ENCODE data around the gene FBXL12.

The FBXL12 gene

GRCh38 chr19:9796113-9796773 is 22.6 kb downstream of the FBXL12 start:
- Histone ChIP-seq H2BK5ac (ENCODE audit: low read depth, low read length, poor library complexity, severe bottlenecking) (no peak overlapping the region), H3K27ac (ENCODE audit: low read length, poor library complexity, severe bottlenecking) (no peak overlapping the region), H2BK15ac (ENCODE audit: low read depth, poor library complexity, severe bottlenecking) (no peak overlapping the region), H2BK12ac (ENCODE audit: low read length in 2 of 2) (no peak overlapping the region), H2AFZ (ENCODE audit: low read depth, low read length) (no peak overlapping the region), H3K23ac (ENCODE audit: low read length in 2 of 2) (no peak overlapping the region), H3K4ac (ENCODE audit: low read depth in 1 of 2, low read length in 2 of 2) (no peak overlapping the region), H2BK120ac (ENCODE audit: low read depth, low read length) (no peak overlapping the region), H3K27me3 (ENCODE audit: control insufficient read depth in 1 of 2, insufficient read depth in 1 of 2, low read length in 2 of 2) (no peaks in the 10 kb centered on the region), H4K8ac (ENCODE audit: low read length) (no peak overlapping the region), H3K9ac (ENCODE audit: low read length) (peak overlapping the region; percentile 77), H4K91ac (ENCODE audit: low read length) (no peak overlapping the region), H3K4me2 (ENCODE audit: low read length, poor library complexity, severe bottlenecking) (no peak overlapping the region), H2AK5ac (ENCODE audit: low read length, severe bottlenecking) (no peak overlapping the region), H3K18ac (ENCODE audit: low read depth in 1 of 2, low read length in 2 of 2) (no peak overlapping the region), H3K4me3 (ENCODE audit: insufficient read depth in 1 of 2, low read depth in 1 of 2, low read length in 2 of 2) (no peak overlapping the region), H3K4me1 (ENCODE audit: control insufficient read depth, insufficient read depth, low read depth, low read length) (peaks cover 1% of the 10 kb centered on the region), H3K79me1 (replicated peaks; ENCODE audit: low read length, poor library complexity, severe bottlenecking) (peaks cover 2% of the 10 kb centered on the region), H3K36me3 (ENCODE audit: control insufficient read depth in 1 of 2, insufficient read depth in 2 of 2, low read depth in 1 of 2, low read length in 2 of 2) (no peaks in the 10 kb centered on the region), H3K9me3 (ENCODE audit: control insufficient read depth, low read length) (no peaks in the 10 kb centered on the region), H3K14ac (ENCODE audit: low read length in 2 of 2) (no peak overlapping the region)
- peak; percentile 92 for DNase-seq
- 58% methylated on average over 5 of the region's 6 CpGs for WGBS

GRCh38 chr19:9793071-9793591 is 25.7 kb downstream of the FBXL12 start:
- Histone ChIP-seq H4K91ac (ENCODE audit: low read length) (peak overlapping the region; percentile 91), H2BK5ac (ENCODE audit: low read depth, low read length, poor library complexity, severe bottlenecking) (no peak overlapping the region), H3K9ac (ENCODE audit: low read length) (peak overlapping the region; percentile 93), H4K8ac (ENCODE audit: low read length) (peak overlapping the region; percentile 87), H3K4me3 (ENCODE audit: insufficient read depth in 1 of 2, low read depth in 1 of 2, low read length in 2 of 2) (peak overlapping the region; percentile 64 to 89), H2BK120ac (ENCODE audit: low read depth, low read length) (peak overlapping the region; percentile 87), H3K79me1 (replicated peaks; ENCODE audit: low read length, poor library complexity, severe bottlenecking) (peaks cover 2% of the 10 kb centered on the region), H2AK5ac (ENCODE audit: low read length, severe bottlenecking) (no peak overlapping the region), H3K9me3 (ENCODE audit: control insufficient read depth, low read length) (no peaks in the 10 kb centered on the region), H3K18ac (ENCODE audit: low read depth in 1 of 2, low read length in 2 of 2) (peak overlapping the region; percentile 41 to 82), H2AFZ (ENCODE audit: low read depth, low read length) (peak overlapping the region; percentile 93), H2BK12ac (ENCODE audit: low read length in 2 of 2) (peak overlapping the region; percentile 7 to 45), H2BK15ac (ENCODE audit: low read depth, poor library complexity, severe bottlenecking) (peak overlapping the region; percentile 65), H3K23ac (ENCODE audit: low read length in 2 of 2) (peak overlapping the region in 1 of 2 experiments; percentile 71), H3K27ac (ENCODE audit: low read length, poor library complexity, severe bottlenecking) (peak overlapping the region; percentile 46), H3K4ac (ENCODE audit: low read depth in 1 of 2, low read length in 2 of 2) (peak overlapping the region in 1 of 2 experiments; percentile 64), H3K36me3 (ENCODE audit: control insufficient read depth in 1 of 2, insufficient read depth in 2 of 2, low read depth in 1 of 2, low read length in 2 of 2) (no peaks in the 10 kb centered on the region), H3K27me3 (ENCODE audit: control insufficient read depth in 1 of 2, insufficient read depth in 1 of 2, low read length in 2 of 2) (no peaks in the 10 kb centered on the region), H3K4me1 (ENCODE audit: control insufficient read depth, insufficient read depth, low read depth, low read length) (peaks cover 3% of the 10 kb centered on the region), H3K14ac (ENCODE audit: low read length in 2 of 2) (peak overlapping the region in 1 of 2 experiments; percentile 0), H3K4me2 (ENCODE audit: low read length, poor library complexity, severe bottlenecking) (peak overlapping the region; percentile 88)
- DNase-seq = peak; percentile 72
- WGBS = 25% methylated on average over 31 of the region's 36 CpGs

- Histone ChIP-seq H4K91ac (ENCODE audit: low read length) (peak overlapping the region; percentile 91), H3K27me3 (ENCODE audit: control insufficient read depth in 1 of 2, insufficient read depth in 1 of 2, low read length in 2 of 2) (no peaks in the 10 kb centered on the region), H3K27ac (ENCODE audit: low read length, poor library complexity, severe bottlenecking) (peak overlapping the region; percentile 93), H3K14ac (ENCODE audit: low read length in 2 of 2) (peak overlapping the region in 1 of 2 experiments; percentile 0), H3K9ac (ENCODE audit: low read length) (peak overlapping the region; percentile 93), H3K79me1 (replicated peaks; ENCODE audit: low read length, poor library complexity, severe bottlenecking) (peaks cover 4% of the 10 kb centered on the region), H2BK12ac (ENCODE audit: low read length in 2 of 2) (peak overlapping the region; percentile 45 to 84), H4K8ac (ENCODE audit: low read length) (peak overlapping the region; percentile 87), H2AK5ac (ENCODE audit: low read length, severe bottlenecking) (no peak overlapping the region), H2BK120ac (ENCODE audit: low read depth, low read length) (peak overlapping the region; percentile 87), H3K9me3 (ENCODE audit: control insufficient read depth, low read length) (no peaks in the 10 kb centered on the region), H2AFZ (ENCODE audit: low read depth, low read length) (peak overlapping the region; percentile 93), H3K36me3 (ENCODE audit: control insufficient read depth in 1 of 2, insufficient read depth in 2 of 2, low read depth in 1 of 2, low read length in 2 of 2) (no peaks in the 10 kb centered on the region), H3K4me3 (ENCODE audit: insufficient read depth in 1 of 2, low read depth in 1 of 2, low read length in 2 of 2) (peak overlapping the region; percentile 75 to 89), H2BK15ac (ENCODE audit: low read depth, poor library complexity, severe bottlenecking) (peak overlapping the region; percentile 67), H3K23ac (ENCODE audit: low read length in 2 of 2) (peak overlapping the region in 1 of 2 experiments; percentile 71), H3K4me1 (ENCODE audit: control insufficient read depth, insufficient read depth, low read depth, low read length) (peaks cover 3% of the 10 kb centered on the region), H3K4me2 (ENCODE audit: low read length, poor library complexity, severe bottlenecking) (peak overlapping the region; percentile 88), H3K18ac (ENCODE audit: low read depth in 1 of 2, low read length in 2 of 2) (peak overlapping the region; percentile 92 to 93), H3K4ac (ENCODE audit: low read depth in 1 of 2, low read length in 2 of 2) (peak overlapping the region in 1 of 2 experiments; percentile 64), H2BK5ac (ENCODE audit: low read depth, low read length, poor library complexity, severe bottlenecking) (peak overlapping the region; percentile 89)
- 2% methylated on average over 69 of the region's 70 CpGs for WGBS
- DNase-seq = peak; percentile 96
These were observed 26.4 kb downstream of the FBXL12 start for GRCh38 chr19:9792206-9793070.

Measured in mesenchymal stem cell (in vitro differentiated cells and primary cell).